GM12878 (cell line): Measurements from ENCODE around the gene NFATC2. TPM values are rescaled to one million over a fixed set of nuclear protein-coding genes. Genes with fewer than 3 reads are reported as not detected.
A peak's percentile ranks its signal among the peaks of the same experiment; 100 is the strongest.

Experiments used
- microRNA-seq: library from miRNA; unstranded; fragments of <30 nt; microRNA quantifications from one replicate; pipeline ENCODE4, GENCODE V29; 2018
- polyA plus RNA-seq, 11 experiments: library from polyadenylated mRNA; depleted of rRNA in 4 of 11; unstranded in 6 of 11; stranded (reverse) in 5 of 11; fragments of >200 nt; fragmentation: Nextera tagmentation in 4 of 11; fragmentation: Illumina TruSeq in 1 of 11; extraction: Ambion mirVana in 4 of 11; extraction: Trizol in 1 of 11; gene quantifications; 1 replicate in 1 of 11; 2 replicates in 10 of 11; pipeline versions ENCODE4 v1.2.1 to v1.2.3, GENCODE V29; 2011 to 2016; ENCODE audit warnings: inconsistent platforms in 2 of 11, missing spikeins in 2 of 11, low read depth in 1 of 11
- small RNA-seq: library from RNA; depleted of rRNA; stranded (forward); fragments of <200 nt; gene quantifications from one replicate; pipeline ENCODE3, GENCODE V24; 2014
- total RNA-seq, 4 experiments: library from RNA; depleted of rRNA in 3 of 4; stranded (reverse); fragments of >200 nt in 3 of 4; fragmentation: Illumina TruSeq in 1 of 4; extraction: Trizol in 1 of 4; gene quantifications; 2 replicates each; pipeline versions ENCODE4 v1.2.1 to v1.2.3, GENCODE V29; 2013 to 2021

NFATC2 gene
- total and polyA plus RNA-seq, 10 of the 15 experiments (the other 5 are each of a cell fraction or from before 2014, with no cell fraction given): 3.3 to 20.0 (median 7.3) TPM

Small RNA genes within 50 kb of the gene (microRNA-seq; reads per million reads assigned to microRNA genes)
- 14.1 reads per million, percentile 49 among the genes with 10 or more reads in this experiment for gene MIR3194

Small RNA genes within 50 kb of the gene (small RNA-seq; reads per million reads assigned to genes)
- gene MIR3194: 4.1 reads per million, percentile 84 among the genes with 10 or more reads in this experiment

Other genes with a start within 250 kb of the NFATC2 start
- gene ATP9A, start 225.7 kb upstream of the NFATC2 start, total RNA-seq (2014; rRNA removed): 0.11 TPM in 2 replicates
- 0.04 and 0.14 TPM in 2 replicates for gene ATP9A, start 225.7 kb upstream of the NFATC2 start, total RNA-seq (2014; rRNA removed; fragmentation: Illumina TruSeq; extraction: Trizol)
- gene ATP9A, start 225.7 kb upstream of the NFATC2 start, total RNA-seq (2021): 0.31 and 0.37 TPM in 2 replicates
- 0.81 and 0.98 TPM in 2 replicates for gene ATP9A, start 225.7 kb upstream of the NFATC2 start, polyA plus RNA-seq (2011; rRNA removed)
- gene ATP9A, start 225.7 kb upstream of the NFATC2 start, polyA plus RNA-seq (2014; fragmentation: Illumina TruSeq; extraction: Trizol): 0.10 and 0.16 TPM in 2 replicates
- gene ATP9A, start 225.7 kb upstream of the NFATC2 start, polyA plus RNA-seq (2014; fragmentation: Nextera tagmentation; extraction: Ambion mirVana): under 1 TPM; 0.03 to 0.04 TPM
- gene ATP9A, start 225.7 kb upstream of the NFATC2 start, polyA plus RNA-seq (2014; rRNA removed): 0.10 and 0.13 TPM in 2 replicates
- gene ATP9A, start 225.7 kb upstream of the NFATC2 start, polyA plus RNA-seq (2016; fragmentation: Nextera tagmentation; extraction: Ambion mirVana): under 1 TPM; 0.15 to 0.16 TPM